GM18867 (cell line): ENCODE data around the gene NPR3.
A peak's percentile ranks its signal among the peaks of the same experiment; 100 is the strongest.

Source experiments
- ATAC-seq: cut with Tn5 transposase; IDR thresholded peaks from one replicate; pipeline ENCODE4 v1.9.1; 2021; ENCODE audit warnings: mild to moderate bottlenecking, moderate library complexity; ENCODE audit not compliant: unreplicated experiment

Gene NPR3

DNA sequence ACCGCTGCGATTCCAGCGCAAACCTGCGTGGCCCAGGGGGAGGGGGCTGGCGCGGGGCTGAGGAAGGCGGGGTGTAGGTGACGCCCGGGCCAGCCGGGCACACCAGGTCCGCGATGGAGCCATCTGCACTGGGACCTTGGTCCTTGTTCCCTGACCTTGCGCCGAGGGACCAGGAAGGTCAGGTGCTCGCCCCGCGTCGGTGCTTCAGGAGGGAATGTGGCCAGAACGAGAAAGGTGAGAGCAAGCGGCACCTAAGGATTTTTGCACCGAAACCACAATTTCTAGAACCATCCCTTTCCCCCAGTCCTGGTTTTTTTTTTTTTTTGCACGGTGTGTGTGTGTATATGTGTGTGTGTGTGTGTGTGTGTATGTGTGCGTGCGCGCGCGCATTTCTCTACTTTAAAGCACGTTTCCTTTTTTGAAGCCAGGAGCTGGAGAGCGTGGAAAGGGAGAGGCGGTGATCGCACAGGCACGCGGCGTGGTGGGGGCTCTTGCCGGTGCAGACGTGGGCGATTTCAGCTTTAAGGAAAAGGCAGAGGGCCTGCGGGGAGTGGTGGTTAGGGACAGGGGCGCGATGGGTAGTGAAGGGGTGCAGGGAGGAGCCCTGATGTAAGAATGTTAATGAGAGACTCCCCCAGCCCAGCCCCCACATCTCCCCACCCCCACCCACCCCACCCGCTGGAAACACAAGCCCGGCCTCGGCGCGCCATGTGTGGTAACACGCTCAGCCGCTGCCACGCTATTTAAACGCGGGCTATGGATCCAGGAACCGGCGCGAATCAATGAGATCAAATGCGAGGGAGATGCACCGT lies at the start of gene NPR3:
Gene NPR3, plus strand, starts transcription at position 772 of the 812 bp plus-strand sequence. CDS start 456 bp downstream, outside the sequence.
- ATAC-seq = no peak

GRCh38 chr5:32664523-32664922 lies 46.6 kb upstream of the NPR3 start:
- no peak for ATAC-seq

DNA sequence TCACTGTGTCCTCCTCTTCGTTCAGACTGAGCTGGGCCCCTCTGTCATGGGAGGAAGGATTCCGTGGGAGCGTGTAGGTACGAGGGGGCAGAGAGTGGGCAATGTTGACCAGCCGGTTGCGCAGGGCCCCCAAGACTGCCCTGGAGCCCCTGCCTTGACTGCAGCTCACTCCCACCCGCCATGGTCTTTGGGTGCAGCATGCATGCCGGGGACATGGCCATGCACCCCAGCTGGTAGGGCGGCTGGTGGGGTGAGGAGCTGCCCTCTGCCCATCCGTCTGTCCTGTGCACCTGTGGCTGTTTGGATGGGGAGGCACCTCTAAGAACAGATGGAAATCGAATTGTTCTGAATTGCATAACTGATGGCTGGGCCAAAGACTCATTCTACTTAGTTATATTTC lies 42.6 kb upstream of the NPR3 start:
- no peak for ATAC-seq

DNA sequence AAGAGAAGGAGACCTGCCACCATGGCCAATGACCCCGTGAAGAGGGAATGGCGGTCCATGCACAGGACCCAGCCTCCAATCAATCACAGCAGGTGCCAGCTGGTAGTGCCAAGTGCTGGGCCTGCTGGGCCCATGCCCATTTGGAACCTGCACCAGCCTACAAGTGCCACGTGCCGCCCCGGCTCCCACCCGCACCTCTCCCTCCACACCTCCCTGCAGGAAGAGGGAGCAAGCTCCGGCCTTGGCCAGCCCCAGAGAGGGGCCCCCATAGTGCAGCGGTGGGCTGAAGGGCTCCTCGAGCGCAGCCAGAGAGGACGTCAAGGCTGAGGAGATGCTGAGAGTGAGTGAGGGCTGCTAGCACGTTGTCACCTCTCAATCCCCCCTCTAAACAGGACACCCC lies 37.8 kb upstream of the NPR3 start:
- ATAC-seq = no peak

GRCh38 chr5:32677023-32677422 lies 34.1 kb upstream of the NPR3 start:
- no peak for ATAC-seq

DNA sequence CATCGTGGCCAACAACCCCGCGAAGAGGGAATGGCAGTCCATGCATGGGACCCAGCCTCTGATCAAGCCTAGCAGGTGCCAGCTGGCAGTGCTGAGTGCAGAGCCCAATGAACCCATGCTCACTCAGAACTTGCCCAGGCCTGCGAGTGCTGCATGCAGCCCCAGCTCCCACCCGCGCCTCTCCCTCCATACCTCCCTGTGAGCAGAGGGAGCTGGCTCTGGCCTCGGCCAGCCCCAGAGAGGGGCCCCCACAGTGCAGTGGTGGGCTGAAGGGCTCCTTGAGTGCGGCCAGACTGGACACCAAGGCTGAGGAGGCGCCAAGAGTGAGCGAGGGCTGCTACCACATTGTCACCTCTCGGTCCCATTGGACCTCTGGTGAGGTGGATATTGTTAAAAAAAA lies 32.6 kb upstream of the NPR3 start:
- ATAC-seq = no peak

DNA sequence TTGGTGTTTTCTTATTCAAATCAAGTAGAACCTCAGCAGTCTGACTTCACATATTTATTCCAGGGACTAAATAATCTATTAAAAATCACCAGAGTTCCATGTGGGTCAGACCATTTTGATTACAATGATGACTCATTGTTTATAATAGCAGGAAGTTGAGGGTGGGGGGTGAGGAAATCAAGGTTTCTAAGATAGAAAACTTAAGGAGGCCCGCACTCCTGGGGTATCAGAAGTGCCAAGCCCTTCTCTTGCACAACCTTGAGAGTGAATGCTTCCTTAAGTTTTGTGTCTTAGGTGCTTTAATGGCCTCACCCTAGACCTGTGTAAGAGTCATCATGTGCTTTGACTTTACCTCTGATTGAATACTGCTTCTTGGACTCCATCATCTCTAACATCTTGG lies 31.9 kb upstream of the NPR3 start:
- no peak for ATAC-seq

GRCh38 chr5:32680183-32680582 lies 30.9 kb upstream of the NPR3 start:
- ATAC-seq = no peak

- ATAC-seq = no peak
Observed at GRCh38 chr5:32683125-32683524, 28.0 kb upstream of the NPR3 start.

DNA sequence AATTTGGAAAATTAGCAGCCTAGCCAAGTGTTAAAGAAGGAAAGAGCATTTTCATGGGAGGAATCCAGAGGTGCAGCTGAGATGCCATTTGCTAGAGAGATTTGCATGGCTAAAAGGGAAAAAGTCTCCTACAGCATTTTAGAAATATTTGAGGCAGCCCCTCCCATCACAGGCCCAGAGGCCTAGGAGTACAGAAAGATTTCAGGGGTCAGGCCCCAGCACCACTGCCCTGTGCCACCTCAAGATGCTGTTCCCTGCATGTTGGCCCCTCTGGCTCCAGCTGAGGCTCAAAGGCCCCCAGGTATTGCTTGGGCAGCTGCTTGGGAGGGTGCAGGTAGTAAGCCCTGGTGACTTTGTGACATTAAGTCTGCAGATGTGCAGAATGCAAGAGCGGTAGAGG lies 26.9 kb upstream of the NPR3 start:
- ATAC-seq = no peak

DNA sequence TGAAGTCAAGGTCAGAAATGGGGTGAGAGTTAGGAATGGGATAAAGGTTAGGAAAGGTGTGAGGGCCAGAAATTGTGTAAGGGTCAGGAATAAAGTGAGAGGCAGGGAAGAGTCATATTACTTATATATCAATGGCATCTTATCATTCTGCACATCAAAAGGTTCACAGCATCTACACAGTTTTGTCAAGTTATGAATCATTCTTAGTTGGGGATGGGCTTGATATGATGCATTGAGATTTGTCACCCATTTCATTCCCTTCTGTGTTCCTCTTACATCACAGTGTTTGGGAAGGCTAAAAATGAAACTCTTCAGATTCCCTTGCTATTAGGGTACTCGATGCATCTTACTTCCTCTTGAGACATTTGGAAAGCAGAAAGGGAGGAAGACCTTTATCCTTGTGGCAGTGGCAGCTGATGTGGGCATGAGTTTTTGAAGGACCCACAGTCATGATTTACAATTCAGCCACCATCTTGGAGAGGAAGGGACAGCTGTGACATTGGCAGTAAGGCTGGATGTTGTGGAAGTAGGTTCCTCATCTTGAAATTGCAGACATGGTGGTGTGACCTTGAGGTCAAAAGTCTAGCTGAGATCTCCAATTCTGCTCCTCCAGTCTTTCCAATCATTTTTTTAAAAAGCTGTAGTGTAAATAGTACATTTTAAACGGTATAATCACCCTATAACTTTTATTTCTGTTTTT lies 24.2 kb upstream of the NPR3 start:
- ATAC-seq = no peak

DNA sequence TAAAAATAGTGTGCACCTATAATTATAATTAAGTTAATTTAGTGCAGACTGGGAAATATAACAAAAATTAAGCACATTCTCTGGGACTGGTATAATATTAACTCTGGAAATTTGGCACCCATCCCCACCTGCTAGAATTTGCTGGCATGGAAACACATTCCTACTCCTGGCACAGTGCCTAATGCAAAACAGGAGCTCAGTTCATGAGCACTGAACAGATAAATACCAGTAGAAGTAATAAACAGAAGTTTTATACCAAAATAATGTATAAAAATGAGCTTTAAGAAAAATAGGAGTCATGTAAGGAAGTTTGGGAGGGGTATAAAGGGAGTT lies 23.7 kb upstream of the NPR3 start:
- ATAC-seq = no peak

GRCh38 chr5:32690153-32690552 lies 21.0 kb upstream of the NPR3 start:
- ATAC-seq = no peak

- no peak for ATAC-seq
Observed at GRCh38 chr5:32690666-32691065, 20.5 kb upstream of the NPR3 start.

DNA sequence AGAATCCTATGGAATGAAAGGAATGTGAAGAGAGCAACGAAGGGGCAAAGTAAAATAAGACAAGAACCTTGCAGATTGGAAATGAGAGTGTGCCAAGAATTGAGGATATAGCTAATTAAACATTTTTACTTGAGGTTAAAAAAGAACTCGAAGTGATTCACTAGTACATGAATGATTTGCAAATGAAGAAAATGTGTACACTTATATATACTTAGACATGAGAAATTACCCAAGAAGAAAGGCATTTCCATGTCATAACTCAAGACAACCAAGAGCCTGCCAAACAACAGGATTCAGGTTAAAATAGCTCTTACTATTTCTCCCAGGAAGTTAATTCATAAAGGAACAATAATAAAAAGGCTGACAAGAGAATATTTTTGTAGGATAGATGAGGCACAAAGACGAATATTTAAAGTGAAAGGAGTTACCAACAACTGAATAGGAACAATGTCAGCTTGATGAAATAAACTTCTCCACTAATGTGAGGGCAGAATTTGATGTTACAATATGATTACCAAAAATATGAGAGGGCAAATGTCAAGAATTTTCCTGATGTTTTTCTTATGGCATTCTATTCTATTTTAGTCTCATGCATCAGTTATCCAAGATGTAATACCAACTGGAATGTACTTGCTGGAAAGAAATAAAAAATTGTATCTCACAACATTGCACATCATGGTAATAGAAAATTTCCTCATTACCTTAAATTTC lies 18.9 kb upstream of the NPR3 start:
- no peak for ATAC-seq

DNA sequence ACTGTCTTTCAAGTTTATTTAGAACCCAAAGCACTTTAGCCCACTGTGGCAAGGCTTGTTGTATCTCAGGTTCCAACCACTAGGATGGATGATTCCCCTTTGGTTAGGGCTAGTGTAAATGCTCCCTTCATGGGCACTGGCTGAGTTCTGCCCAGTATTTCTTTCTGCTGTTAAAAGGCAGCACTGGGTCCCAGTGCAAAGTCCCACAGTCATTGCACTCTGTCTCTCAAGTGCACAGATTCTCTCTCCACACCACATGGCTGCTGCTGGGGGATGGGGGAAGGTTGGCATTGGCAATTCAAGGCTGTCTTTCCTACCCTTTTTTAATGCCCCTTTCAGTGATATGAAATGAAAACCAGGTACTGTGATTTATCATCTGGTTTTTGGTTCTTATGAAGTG lies 7.2 kb upstream of the NPR3 start:
- ATAC-seq = no peak

- no peak for ATAC-seq
Observed at GRCh38 chr5:32707418-32707997, 3.6 kb upstream of the NPR3 start.

DNA sequence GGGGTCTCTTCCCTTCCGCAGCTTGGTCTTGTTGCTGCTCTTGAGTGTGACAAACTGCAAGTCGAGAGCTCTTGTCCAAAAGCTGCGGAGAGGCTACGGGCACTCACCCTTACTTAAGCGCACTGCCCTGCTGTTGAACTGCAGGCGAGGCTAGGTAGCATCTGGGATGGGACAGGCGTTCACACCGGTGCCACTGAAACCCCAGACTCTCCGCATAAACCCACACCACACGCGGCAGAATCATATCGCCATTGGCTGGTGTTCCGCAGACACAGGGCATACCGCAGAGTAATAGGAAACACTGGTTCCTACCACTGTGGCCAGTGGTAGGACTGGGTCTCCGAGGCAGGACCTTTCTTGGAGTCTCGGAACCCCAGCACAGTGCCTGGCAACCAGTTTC lies 2.2 kb upstream of the NPR3 start:
- no peak for ATAC-seq

GRCh38 chr5:32709750-32710549 lies 1.2 kb upstream of the NPR3 start:
- ATAC-seq = peak; percentile 69

DNA sequence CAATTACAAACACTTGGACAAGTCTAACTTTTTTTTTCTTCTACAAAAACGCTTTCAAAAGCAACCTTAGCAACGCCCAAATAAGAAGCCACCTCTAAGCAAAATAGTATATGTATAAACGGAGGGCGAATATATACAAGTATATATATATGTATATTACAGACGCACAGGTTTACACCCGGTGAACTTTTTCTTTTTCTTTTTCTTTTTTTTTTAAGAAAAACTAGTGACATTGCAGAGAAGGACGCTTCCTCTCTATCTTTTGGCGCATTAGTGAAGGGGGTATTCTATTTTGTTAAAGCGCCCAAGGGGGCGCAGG lies 200 bp downstream of the NPR3 start:
- no peak for ATAC-seq
